CD4-positive, alpha-beta T cell treated with Interferon gamma for 1 hour (primary cell): ENCODE measurements around the gene GP1BB.
"Not testable (repeated sequence)": the region's sequence is repeated elsewhere in the genome, so short reads cannot be mapped to it uniquely, and the experiment has no call there.

Experiments
- DNase-seq: peaks from one replicate; pipeline ENCODE4 v3.0.0-alpha.2; 2020

Gene GP1BB

DNA sequence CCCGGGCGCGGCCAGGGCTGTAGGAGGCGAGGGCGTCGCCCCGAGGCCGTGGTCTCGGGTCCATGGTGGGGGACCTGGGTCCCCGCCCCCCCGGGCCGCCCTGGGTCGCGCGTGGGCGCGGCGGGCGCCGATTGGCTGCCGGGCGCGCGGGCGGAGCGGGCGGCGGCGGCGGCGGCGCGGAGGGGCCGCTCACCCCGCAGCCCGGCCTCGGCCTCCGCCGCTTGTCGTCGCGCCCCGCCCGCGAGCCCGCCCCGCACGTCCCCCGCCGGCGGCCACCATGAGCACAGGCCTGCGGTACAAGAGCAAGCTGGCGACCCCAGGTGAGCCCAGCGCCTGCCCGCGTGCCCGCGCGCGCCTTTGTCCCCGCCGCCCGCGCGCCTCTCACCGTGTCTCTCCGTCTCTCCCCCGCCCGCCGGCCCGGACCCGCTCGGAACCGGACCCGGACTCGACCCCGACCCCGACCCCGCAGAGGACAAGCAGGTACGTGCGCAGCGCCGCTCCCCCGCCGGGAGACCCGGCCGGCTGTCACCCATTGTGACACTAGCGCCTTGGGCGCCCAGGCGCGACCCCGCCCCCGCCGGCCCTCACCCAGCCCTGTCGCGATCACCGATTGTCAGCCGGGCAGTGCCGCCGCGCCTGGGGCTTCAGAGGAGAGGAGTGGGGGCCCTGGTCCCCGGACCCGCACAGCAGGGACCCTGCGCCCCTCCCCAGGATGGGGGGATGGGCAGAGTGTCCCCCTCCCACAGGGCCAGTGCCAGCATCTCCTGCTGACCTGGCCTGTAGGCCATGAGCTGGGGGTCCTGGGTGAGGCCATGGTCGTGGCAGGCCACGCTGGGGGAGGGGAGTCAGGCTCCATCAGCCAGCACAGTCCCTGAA, 8.8 kb upstream of the GP1BB start, which contains the start of gene SEPTIN5:
TSS of gene SEPTIN5 (plus strand) at position 192 of the 876 bp plus-strand sequence. CDS start at position 278, 86 bp downstream.
- DNase-seq: no peak

DNA sequence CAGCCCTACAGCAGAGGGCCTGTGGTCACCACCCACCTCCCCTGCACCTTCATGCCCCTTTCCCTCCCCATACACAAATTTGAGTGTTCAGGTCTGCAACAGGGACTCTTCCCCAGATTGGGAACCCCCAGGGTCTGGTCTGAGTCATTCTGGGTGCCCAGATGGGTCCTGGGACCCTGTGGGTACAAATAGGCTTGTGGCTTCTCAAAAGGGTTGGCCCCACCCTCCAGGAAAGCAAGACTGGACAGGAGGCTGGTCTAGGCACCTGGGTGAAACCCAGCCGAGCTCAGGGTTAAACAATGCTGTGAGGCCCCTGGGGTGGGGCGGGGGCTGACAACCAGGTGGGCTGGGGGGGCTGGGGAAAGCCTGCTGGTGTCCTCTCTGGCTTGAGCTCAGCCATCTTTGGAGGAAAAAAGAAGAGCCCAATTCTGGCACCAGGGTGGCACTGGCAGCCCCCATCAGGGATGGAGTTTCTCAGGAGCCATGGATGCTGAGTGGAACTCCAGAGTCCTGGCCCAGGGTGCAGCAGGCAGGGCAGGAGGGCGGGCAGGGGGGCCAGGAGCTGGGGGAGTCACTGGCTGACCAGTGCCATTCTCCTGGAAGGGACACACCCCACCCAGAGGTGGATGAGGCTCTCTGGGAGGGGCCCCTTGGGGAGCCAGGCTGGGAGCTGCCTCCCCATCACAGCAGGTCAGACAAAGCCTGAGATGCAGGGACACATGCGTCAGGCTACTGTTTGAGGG, 8.0 kb upstream of the GP1BB start:
- DNase-seq: no peak

GRCh38 chr22:19716041-19716828, 7.1 kb upstream of the GP1BB start:
- DNase-seq: no peak

DNA sequence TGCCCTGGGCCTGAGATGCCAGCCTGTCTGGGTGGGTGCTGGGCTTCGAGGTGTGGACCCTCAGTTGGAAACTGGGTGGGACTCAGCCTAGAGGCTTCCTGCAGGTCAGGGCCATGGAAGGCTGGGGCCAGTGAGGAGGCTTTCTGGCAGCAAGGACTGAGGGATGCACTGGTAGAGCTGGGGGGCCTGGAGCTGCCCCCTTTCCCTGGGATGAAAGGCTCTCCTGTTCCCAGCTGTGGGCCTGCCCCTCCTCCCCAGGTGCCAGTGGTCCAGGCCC, 6.6 kb upstream of the GP1BB start:
- DNase-seq: no peak

GRCh38 chr22:19717181-19717580, 6.2 kb upstream of the GP1BB start:
- DNase-seq: no peak

GRCh38 chr22:19717691-19718455, 5.5 kb upstream of the GP1BB start:
- peak; percentile 76 for DNase-seq

GRCh38 chr22:19718456-19719049, 4.8 kb upstream of the GP1BB start:
- DNase-seq: no peak

GRCh38 chr22:19719050-19719482, 4.3 kb upstream of the GP1BB start:
- DNase-seq: no peak

GRCh38 chr22:19719488-19720021, 3.8 kb upstream of the GP1BB start:
- no peak for DNase-seq

DNA sequence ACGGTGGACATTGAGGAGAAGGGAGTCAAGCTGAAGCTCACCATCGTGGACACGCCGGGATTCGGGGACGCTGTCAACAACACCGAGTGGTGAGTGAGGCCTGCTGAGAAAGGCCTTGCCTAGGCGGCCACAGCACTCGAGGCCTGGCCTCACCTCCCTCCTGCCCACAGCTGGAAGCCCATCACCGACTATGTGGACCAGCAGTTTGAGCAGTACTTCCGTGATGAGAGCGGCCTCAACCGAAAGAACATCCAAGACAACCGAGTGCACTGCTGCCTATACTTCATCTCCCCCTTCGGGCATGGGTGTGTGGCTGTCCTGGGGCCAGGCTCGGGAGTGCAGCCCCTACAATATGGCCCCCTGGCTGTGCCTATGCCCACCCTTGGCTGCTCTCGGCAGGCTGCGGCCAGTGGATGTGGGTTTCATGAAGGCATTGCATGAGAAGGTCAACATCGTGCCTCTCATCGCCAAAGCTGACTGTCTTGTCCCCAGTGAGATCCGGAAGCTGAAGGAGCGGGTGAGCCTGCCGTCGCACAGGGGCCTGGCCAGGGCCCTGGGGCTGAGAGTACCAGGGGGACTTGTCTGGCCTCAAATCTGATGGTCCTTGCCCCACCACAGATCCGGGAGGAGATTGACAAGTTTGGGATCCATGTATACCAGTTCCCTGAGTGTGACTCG, 3.0 kb upstream of the GP1BB start:
- DNase-seq: no peak

- DNase-seq: no peak
These were observed 2.4 kb upstream of the GP1BB start for GRCh38 chr22:19720999-19721329.

DNA sequence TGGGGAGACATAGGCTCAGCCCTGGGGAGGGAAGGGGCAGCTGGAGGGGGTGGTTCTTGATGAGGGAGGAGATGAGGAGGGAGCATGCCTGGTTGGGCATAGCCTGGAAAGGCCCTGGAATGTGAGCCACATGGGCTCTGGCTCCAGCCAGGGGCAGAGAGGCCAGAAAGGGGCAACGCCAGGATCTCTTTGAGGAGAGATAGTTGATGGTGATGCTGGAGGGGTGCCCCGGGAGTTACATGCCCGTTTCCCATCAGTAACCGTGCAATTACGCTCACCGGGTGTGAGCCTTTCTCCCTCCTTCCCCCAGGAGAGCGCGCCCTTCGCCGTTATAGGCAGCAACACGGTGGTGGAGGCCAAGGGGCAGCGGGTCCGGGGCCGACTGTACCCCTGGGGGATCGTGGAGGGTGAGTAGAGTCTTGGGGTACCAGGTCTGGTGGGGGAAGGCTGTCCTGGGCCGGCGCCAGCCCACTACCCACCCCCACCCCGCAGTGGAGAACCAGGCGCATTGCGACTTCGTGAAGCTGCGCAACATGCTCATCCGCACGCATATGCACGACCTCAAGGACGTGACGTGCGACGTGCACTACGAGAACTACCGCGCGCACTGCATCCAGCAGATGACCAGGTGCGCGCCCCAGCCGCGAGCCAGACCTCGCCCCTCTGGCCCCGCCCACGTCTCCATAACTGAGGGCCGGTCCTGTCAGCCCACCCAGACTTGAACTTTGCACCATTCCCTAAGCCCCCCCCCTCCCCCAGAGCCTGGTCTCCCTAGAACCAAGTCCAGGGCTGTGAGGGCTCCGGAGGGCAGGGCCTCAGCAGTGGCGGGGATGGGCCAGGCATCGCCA, 1.8 kb upstream of the GP1BB start:
- no peak for DNase-seq

- DNase-seq: no peak
These were observed 959 bp upstream of the GP1BB start for GRCh38 chr22:19722178-19722981.

- DNase-seq: no peak
These were observed 432 bp upstream of the GP1BB start for GRCh38 chr22:19722982-19723231.

DNA sequence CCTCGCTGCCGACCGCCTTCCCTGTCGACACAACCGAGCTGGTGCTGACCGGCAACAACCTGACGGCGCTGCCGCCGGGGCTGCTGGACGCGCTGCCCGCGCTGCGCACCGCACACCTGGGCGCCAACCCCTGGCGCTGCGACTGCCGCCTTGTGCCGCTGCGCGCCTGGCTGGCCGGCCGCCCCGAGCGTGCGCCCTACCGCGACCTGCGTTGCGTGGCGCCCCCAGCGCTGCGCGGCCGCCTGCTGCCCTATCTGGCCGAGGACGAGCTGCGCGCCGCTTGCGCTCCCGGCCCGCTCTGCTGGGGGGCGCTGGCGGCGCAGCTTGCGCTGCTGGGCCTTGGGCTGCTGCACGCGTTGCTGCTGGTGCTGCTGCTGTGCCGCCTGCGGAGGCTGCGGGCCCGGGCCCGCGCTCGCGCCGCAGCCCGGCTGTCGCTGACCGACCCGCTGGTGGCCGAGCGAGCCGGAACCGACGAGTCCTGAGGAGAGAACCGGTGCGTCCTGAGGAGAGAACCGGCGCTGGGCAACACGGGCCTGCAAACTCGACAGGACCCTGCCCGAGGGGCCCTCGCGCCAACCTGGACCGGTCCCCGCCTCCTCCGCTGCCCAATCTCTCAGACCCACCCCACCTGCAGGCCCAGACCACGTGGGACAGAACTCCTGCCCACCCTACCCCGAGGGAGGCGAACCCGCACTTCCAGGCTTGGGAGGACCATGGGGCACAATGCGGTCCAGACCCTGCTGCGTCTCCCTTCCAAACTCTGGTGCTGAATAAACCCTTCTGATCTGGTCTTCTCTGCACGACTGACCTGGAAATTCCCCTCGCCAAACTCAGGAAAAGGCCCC, 866 bp downstream of the GP1BB start:
- DNase-seq: no peak

DNA sequence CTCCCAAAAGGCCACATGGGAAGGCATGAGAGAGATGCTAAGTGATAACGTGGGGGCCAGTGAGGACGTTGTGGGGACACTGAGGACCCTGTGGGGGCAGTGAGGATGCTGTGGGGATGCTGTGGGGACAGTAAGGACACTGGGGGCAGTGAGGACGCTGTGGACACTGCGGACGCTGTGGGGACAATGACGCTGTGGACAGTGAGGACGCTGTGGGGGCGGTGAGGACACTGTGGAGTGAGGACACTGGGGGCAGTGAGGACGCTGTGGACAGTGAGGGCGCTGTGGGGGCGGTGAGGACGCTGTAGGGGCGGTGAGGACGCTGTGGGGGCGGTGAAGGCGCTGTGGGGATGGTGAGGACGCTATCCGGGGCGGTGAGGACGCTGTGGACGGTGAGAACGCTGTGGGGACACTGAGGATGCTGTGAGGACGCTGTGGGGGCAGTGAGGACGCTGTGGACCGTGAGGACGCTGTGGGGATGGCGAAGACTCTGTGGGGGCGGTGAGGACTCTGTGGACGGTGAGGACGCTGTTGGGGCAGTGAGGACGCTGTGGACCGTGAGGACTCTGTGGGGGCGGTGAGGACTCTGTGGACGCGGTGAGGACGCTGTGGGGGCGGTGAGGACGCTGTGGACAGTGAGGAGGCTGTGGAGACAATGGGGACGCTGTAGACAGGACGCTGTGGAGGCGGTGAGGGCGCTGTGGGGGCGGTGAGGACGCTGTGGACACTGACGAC, 1.8 kb downstream of the GP1BB start:
- DNase-seq: no peak

GRCh38 chr22:19726064-19726788, 2.9 kb downstream of the GP1BB start:
- DNase-seq: not testable (repeated sequence)
